OCI-LY1 (cell line): ENCODE data around the gene LPCAT2.

Experiments used
- H2AFZ ChIP-seq: fragments of 200-600 bp; sonication (generic), shearing (Covaris generic); 2 replicates; pipeline ENCODE4 v1.6.0; 2014; ENCODE audit warnings: antibody characterized with exemption, mild to moderate bottlenecking, low read length
- H3F3A ChIP-seq: fragments of 200-600 bp; sonication (generic), shearing (Covaris generic); 2 replicates; pipeline ENCODE4 v1.6.0; 2014; ENCODE audit warnings: mild to moderate bottlenecking, antibody characterized with exemption, low read length, moderate library complexity; ENCODE audit not compliant: insufficient read depth
- H3K27ac ChIP-seq: fragments of 200-600 bp; sonication (generic); 2 replicates; pipeline ENCODE4 v1.5.1; 2014; ENCODE audit warnings: low read length, mixed run types, mild to moderate bottlenecking, low read depth; ENCODE audit not compliant: poor library complexity, severe bottlenecking
- H3K27me3 ChIP-seq: fragments of 200-600 bp; sonication (generic); 2 replicates; pipeline ENCODE4 v1.6.0; 2014; ENCODE audit warnings: antibody characterized with exemption, mild to moderate bottlenecking, low read length, moderate library complexity; ENCODE audit not compliant: insufficient read depth
- H3K36me3 ChIP-seq: fragments of 200-600 bp; sonication (generic); 2 replicates; pipeline ENCODE4 v1.6.1; 2014; ENCODE audit warnings: mild to moderate bottlenecking, antibody characterized with exemption, low read length, moderate library complexity, mixed read lengths; ENCODE audit not compliant: insufficient read depth
- H3K4me1 ChIP-seq: fragments of 200-600 bp; sonication (generic); 2 replicates; pipeline ENCODE4 v1.5.1; 2014; ENCODE audit warnings: mild to moderate bottlenecking, low read length, moderate library complexity; ENCODE audit not compliant: insufficient read depth, severe bottlenecking
- H3K4me2 ChIP-seq: fragments of 200-600 bp; sonication (generic), shearing (Covaris generic); 2 replicates; pipeline ENCODE4 v1.6.1; 2014; ENCODE audit warnings: low read length
- H3K4me3 ChIP-seq: fragments of 200-600 bp; sonication (generic); 2 replicates; pipeline ENCODE4 v1.5.1; 2014; ENCODE audit warnings: low read length, low read depth, mild to moderate bottlenecking, mixed read lengths; ENCODE audit not compliant: poor library complexity, severe bottlenecking
- H3K79me2 ChIP-seq: fragments of 200-600 bp; shearing (Covaris generic); 2 replicates; pipeline ENCODE4 v1.6.1; 2016; ENCODE audit warnings: mixed run types, low read length, mixed read lengths; ENCODE audit not compliant: insufficient read depth
- H3K9ac ChIP-seq: fragments of 200-600 bp; sonication (generic), shearing (Covaris generic); 2 replicates; pipeline ENCODE4 v1.6.1; 2014; ENCODE audit warnings: mild to moderate bottlenecking, low read length, mixed read lengths
- H3K9me2 ChIP-seq: fragments of 200-600 bp; sonication (generic), shearing (Covaris generic); 2 replicates; pipeline ENCODE4 v1.6.1; 2014; ENCODE audit warnings: low read depth, mild to moderate bottlenecking, low read length, mixed read lengths
- H3K9me3 ChIP-seq: fragments of 200-600 bp; shearing (Covaris generic); 2 replicates; pipeline ENCODE4 v1.6.1; 2014; ENCODE audit warnings: low read length, mixed read lengths
- H4K20me1 ChIP-seq: fragments of 200-600 bp; sonication (generic), shearing (Covaris generic); 2 replicates; pipeline ENCODE4 v1.6.0; 2016; ENCODE audit warnings: mild to moderate bottlenecking, low read length; ENCODE audit not compliant: insufficient read depth
- EZH2 ChIP-seq: fragments of 200-600 bp; sonication (generic), shearing (Covaris generic); IDR thresholded peaks from 2 replicates; pipeline ENCODE4 v1.8.0; 2017; ENCODE audit warnings: borderline replicate concordance, mixed run types, mild to moderate bottlenecking, antibody characterized with exemption, low read length, moderate library complexity, mixed read lengths
- TF ChIP-seq, protein P1 (sequence below): fragments of 200-600 bp; sonication (generic), shearing (Covaris generic); IDR thresholded peaks from 2 replicates; pipeline ENCODE4 v1.5.1; 2017; ENCODE audit warnings: mild to moderate bottlenecking, antibody characterized with exemption, low read length, moderate library complexity, mixed read lengths

LPCAT2 gene

DNA sequence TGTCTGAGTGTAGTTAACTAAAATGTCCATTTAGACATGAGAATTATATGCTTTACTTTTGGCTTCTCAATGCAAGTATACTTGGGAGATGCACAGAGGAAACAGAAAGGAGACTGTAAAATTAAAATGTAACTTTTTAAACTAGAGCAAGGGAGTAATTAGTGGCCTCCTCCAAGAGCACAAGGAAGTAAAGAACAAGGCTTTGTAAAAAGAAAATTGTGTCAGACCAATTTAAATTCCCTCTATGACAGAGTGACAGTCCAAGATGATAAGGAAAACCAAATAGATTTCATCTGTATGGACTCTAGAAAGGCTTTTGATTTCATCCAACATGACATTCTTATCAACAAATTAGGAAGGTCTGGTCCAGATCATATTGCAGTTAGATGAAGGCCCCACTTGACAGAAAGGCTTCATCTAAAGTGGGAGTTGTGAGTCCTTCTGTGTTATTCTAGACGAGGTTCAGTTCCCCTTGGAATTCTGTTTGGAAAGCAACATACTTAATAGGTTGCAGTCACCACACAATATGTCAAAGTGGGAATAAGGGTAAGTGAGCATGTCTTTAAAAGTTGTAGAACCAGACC, 51.2 kb downstream of the LPCAT2 start:
- H3K9me3 ChIP-seq: no peaks in the 10 kb centered on the region
- H3K27me3 ChIP-seq: no peaks in the 10 kb centered on the region
- H3K27ac ChIP-seq: no peak overlapping the region
- no peaks in the 10 kb centered on the region for H3F3A ChIP-seq
- no peaks in the 10 kb centered on the region for H3K4me1 ChIP-seq
- no peaks in the 10 kb centered on the region for H3K36me3 ChIP-seq
- H4K20me1 ChIP-seq: no peaks in the 10 kb centered on the region
- no peaks in the 10 kb centered on the region for H3K9me2 ChIP-seq
- no peak overlapping the region for H3K9ac ChIP-seq
- no peak overlapping the region for H2AFZ ChIP-seq
- H3K4me2 ChIP-seq: no peak overlapping the region
- H3K4me3 ChIP-seq: no peak overlapping the region
- TF ChIP-seq, protein P1, sequence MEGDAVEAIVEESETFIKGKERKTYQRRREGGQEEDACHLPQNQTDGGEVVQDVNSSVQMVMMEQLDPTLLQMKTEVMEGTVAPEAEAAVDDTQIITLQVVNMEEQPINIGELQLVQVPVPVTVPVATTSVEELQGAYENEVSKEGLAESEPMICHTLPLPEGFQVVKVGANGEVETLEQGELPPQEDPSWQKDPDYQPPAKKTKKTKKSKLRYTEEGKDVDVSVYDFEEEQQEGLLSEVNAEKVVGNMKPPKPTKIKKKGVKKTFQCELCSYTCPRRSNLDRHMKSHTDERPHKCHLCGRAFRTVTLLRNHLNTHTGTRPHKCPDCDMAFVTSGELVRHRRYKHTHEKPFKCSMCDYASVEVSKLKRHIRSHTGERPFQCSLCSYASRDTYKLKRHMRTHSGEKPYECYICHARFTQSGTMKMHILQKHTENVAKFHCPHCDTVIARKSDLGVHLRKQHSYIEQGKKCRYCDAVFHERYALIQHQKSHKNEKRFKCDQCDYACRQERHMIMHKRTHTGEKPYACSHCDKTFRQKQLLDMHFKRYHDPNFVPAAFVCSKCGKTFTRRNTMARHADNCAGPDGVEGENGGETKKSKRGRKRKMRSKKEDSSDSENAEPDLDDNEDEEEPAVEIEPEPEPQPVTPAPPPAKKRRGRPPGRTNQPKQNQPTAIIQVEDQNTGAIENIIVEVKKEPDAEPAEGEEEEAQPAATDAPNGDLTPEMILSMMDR: no peak
- no peak for TF ChIP-seq EZH2
- no peaks in the 10 kb centered on the region for H3K79me2 ChIP-seq

DNA sequence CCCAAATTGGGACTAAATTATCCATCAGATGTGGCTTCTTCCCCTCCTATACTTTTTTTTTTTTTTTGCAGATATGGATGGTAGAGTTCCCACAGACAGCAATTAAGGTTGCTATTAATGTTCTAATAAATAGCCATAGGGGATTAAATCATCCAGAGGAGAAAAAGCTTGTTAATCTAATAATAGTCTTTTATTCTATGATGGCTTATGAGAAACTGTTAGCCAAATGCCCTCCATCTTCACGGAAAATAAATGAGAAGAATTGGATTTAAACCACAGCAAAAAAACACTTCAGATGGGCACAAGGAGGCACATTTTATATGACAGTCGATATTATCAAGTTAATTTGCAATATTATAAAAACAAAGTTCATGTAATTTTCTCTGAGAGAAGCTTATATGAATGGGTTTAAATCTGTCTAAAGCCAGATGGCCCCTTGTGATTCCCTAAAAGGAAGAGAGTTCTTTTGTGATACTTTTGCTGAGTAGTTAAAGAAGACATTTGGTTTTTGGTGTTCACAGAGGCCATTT, 52.5 kb downstream of the LPCAT2 start:
- no peaks in the 10 kb centered on the region for H3K79me2 ChIP-seq
- no peaks in the 10 kb centered on the region for H4K20me1 ChIP-seq
- no peak overlapping the region for H3K27ac ChIP-seq
- H3K4me1 ChIP-seq: no peaks in the 10 kb centered on the region
- H3K4me3 ChIP-seq: no peak overlapping the region
- no peak overlapping the region for H3K4me2 ChIP-seq
- H3K9ac ChIP-seq: no peak overlapping the region
- H3K27me3 ChIP-seq: no peaks in the 10 kb centered on the region
- no peaks in the 10 kb centered on the region for H3K9me3 ChIP-seq
- no peak for TF ChIP-seq EZH2
- TF ChIP-seq, protein P1: no peak
- no peak overlapping the region for H2AFZ ChIP-seq
- H3F3A ChIP-seq: no peaks in the 10 kb centered on the region
- H3K36me3 ChIP-seq: no peaks in the 10 kb centered on the region
- no peaks in the 10 kb centered on the region for H3K9me2 ChIP-seq

DNA sequence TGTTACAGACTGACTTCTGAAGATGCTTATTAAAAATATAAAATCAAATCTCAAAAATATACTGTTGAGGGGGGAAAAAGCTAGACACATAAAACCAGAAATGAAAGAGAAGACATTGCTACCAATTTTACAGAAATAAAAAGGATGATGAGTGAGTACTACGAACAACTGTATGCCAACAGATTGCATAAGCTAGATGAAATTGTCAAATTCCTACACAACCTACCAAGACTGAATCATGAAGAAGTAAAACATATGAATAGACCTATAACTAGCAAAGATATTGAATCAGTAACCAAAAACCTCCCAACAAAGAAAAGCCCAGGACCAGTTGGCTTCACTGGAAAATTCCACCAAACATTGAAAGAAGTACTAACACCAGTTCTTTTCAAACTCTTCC, 54.1 kb downstream of the LPCAT2 start:
- no peaks in the 10 kb centered on the region for H3F3A ChIP-seq
- H3K4me2 ChIP-seq: no peak overlapping the region
- no peaks in the 10 kb centered on the region for H3K36me3 ChIP-seq
- H3K4me3 ChIP-seq: no peak overlapping the region
- no peaks in the 10 kb centered on the region for H3K4me1 ChIP-seq
- no peaks in the 10 kb centered on the region for H3K27me3 ChIP-seq
- H3K79me2 ChIP-seq: no peaks in the 10 kb centered on the region
- TF ChIP-seq EZH2: no peak
- TF ChIP-seq, protein P1: no peak
- H3K9me2 ChIP-seq: no peaks in the 10 kb centered on the region
- no peak overlapping the region for H3K27ac ChIP-seq
- H3K9ac ChIP-seq: no peak overlapping the region
- no peak overlapping the region for H2AFZ ChIP-seq
- no peaks in the 10 kb centered on the region for H4K20me1 ChIP-seq
- H3K9me3 ChIP-seq: no peaks in the 10 kb centered on the region
